Lower leg skin (tissue), 4 donors: ENCODE data around the gene PLXDC2. TPM values are rescaled to one million over a fixed set of nuclear protein-coding genes. Genes with fewer than 3 reads are reported as not detected.

Experiments
- DNase-seq, 2 donors: peaks; one replicate each; pipeline ENCODE4 v3.0.0-alpha.2; 2019; ENCODE audit warnings: low spot score in 2 of 2
- H3K4me3 ChIP-seq: fragments of 200-600 bp; sonication (generic); 2 replicates; pipeline ENCODE4 v1.5.1; 2017; ENCODE audit warnings: mild to moderate bottlenecking, low read depth; ENCODE audit not compliant: poor library complexity, severe bottlenecking
- POLR2A ChIP-seq, 2 donors: fragments of 450-650 bp; IDR thresholded peaks; one replicate each; pipeline ENCODE4 v1.6.1; 2016 to 2017; ENCODE audit warnings: antibody characterized with exemption in 2 of 2, mild to moderate bottlenecking in 1 of 2, moderate library complexity in 1 of 2
- WGBS, 2 donors: methylation state at CpG; one replicate each; pipeline ENCODE4 v1.1.5; 2018; 5-methylcytosine and 5-hydroxymethylcytosine counted together
- intact Hi-C: fragments of 100-400 bp; cut with DNase I; formaldehyde crosslinking; loops from one replicate; pipeline ENCODE4 v1.15.0; 2023; ENCODE audit warnings: low total_unique reads
- total RNA-seq, 4 donors: library from RNA; depleted of rRNA; stranded (reverse); fragments of >200 nt; gene quantifications; one replicate each; pipeline ENCODE4 v1.1.0, GENCODE V29; 2016
- TF ChIP-seq, protein P1 (sequence below), 3 donors: fragments of 450-650 bp; IDR thresholded peaks; one replicate each; pipeline ENCODE4 v1.5.1; 2016; ENCODE audit warnings: antibody characterized with exemption in 3 of 3, mild to moderate bottlenecking in 3 of 3, moderate library complexity in 2 of 3

Gene PLXDC2
- total RNA-seq, 4 donors from 2014 or later: 75.3 to 113 (median 95.3) TPM

- DNase-seq: no peak
- 85 to 90% methylated on average over 2 of the region's 2 CpGs for WGBS, 2 donors
- no peak overlapping the region for H3K4me3 ChIP-seq
- intact Hi-C loops: no loop called here
- no peak for TF ChIP-seq POLR2A (IDR thresholded peaks at IDR 0.05)
- TF ChIP-seq, protein P1, sequence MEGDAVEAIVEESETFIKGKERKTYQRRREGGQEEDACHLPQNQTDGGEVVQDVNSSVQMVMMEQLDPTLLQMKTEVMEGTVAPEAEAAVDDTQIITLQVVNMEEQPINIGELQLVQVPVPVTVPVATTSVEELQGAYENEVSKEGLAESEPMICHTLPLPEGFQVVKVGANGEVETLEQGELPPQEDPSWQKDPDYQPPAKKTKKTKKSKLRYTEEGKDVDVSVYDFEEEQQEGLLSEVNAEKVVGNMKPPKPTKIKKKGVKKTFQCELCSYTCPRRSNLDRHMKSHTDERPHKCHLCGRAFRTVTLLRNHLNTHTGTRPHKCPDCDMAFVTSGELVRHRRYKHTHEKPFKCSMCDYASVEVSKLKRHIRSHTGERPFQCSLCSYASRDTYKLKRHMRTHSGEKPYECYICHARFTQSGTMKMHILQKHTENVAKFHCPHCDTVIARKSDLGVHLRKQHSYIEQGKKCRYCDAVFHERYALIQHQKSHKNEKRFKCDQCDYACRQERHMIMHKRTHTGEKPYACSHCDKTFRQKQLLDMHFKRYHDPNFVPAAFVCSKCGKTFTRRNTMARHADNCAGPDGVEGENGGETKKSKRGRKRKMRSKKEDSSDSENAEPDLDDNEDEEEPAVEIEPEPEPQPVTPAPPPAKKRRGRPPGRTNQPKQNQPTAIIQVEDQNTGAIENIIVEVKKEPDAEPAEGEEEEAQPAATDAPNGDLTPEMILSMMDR (IDR thresholded peaks at IDR 0.05): no peak
These were observed 12.6 kb upstream of the PLXDC2 start for GRCh38 chr10:19803676-19804075.

- no peak for DNase-seq
- TF ChIP-seq, protein P1 (IDR thresholded peaks at IDR 0.05): no peak
- no peak for TF ChIP-seq POLR2A (IDR thresholded peaks at IDR 0.05)
- intact Hi-C loops: no loop called here
- WGBS, 2 donors: 89% methylated on average over 3 of the region's 3 CpGs
- no peak overlapping the region for H3K4me3 ChIP-seq
These were observed 6.8 kb upstream of the PLXDC2 start for GRCh38 chr10:19809481-19809880.

DNA sequence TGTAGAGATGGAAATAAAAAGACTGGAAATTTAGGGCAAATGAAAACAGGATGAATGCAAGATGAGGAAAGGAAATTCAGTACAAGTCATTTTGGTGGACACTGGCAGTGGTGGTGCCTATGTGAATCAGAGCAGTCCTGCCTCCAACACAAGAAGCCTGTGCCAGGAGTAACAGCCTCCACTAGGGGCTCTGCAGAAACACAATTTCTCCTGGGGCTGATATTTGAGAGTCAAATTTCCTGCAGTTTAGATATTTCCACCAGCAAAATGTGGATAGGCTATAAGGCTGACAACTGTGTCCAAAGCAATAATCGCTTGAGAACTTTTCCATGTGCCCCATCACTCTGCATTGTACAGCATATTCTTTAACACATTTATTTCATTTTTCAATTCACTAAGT is 4.7 kb upstream of the PLXDC2 start:
- H3K4me3 ChIP-seq: no peak overlapping the region
- no peak for DNase-seq
- intact Hi-C loops: no loop called here
- 59 to 78% methylated on average over 1 of the region's 1 CpG for WGBS, 2 donors
- TF ChIP-seq, protein P1 (IDR thresholded peaks at IDR 0.05): no peak
- no peak for TF ChIP-seq POLR2A (IDR thresholded peaks at IDR 0.05)

- intact Hi-C loops: no loop called here
- 78 to 82% methylated on average over 3 of the region's 3 CpGs for WGBS, 2 donors
- no peak for TF ChIP-seq POLR2A (IDR thresholded peaks at IDR 0.05)
- TF ChIP-seq, protein P1 (IDR thresholded peaks at IDR 0.05): no peak
- DNase-seq: no peak
- H3K4me3 ChIP-seq: no peak overlapping the region
These were observed 3.3 kb upstream of the PLXDC2 start for GRCh38 chr10:19812976-19813375.

- intact Hi-C loops: no loop called here
- H3K4me3 ChIP-seq: peak overlapping the region; percentile 82
- DNase-seq: no peak
- WGBS, 2 donors: 2% methylated on average over 30 to 33 of the region's 33 CpGs
- TF ChIP-seq POLR2A (IDR thresholded peaks at IDR 0.05): no peak
- TF ChIP-seq, protein P1 (IDR thresholded peaks at IDR 0.05): no peak
These were observed 1.0 kb upstream of the PLXDC2 start for GRCh38 chr10:19815036-19815730.
